WI38 (cell line): ENCODE measurements around the gene SLC44A4.
"Not testable (repeated sequence)": the region's sequence is repeated elsewhere in the genome, so short reads cannot be mapped to it uniquely, and the experiment has no call there.

Experiments
- H3K4me3 ChIP-seq: 2 replicates; pipeline ENCODE4 v1.5.1; 2011; ENCODE audit warnings: low read depth, mild to moderate bottlenecking, control low read depth, low read length
- TF ChIP-seq, protein P1 (sequence below): IDR thresholded peaks from 2 replicates; pipeline ENCODE4 v1.5.1; 2012; ENCODE audit warnings: low read depth, mild to moderate bottlenecking, control low read depth, low read length

SLC44A4 gene

DNA sequence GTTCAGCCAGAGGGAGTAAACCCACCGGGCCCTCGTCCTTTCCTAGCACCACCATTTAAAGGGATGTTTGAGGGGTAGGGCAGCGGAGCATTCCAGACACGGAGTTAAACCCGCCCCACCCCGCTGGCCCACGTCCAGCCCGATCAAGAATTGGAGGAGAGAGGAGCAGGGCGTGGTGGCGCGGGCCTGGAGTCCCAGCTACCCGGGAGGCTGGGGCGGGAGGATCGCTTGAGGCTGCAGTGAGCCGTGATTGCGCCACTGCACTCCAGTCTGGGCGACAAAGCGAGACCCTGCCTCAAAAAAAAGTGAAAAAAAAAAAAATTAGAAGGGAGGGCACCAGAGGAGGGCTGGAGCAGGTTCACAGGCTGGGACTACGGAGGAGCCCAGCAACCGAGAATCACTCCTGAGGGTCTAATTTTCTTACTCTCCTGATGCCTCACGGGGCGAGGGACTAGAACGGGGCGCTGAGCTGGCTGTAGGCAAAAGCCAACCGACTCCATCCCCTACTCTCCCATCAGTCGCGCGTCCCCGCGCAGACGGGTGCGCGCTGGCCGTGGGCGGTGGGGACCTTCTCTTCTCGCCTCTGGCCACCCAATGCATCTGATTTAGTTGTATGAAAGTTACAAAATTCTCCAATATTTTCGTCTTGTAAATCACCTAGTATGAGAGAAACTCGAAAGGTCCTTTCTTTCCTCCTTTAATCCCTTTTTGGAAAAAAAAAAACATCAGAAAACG, 57.3 kb downstream of the SLC44A4 start:
- TF ChIP-seq, protein P1, sequence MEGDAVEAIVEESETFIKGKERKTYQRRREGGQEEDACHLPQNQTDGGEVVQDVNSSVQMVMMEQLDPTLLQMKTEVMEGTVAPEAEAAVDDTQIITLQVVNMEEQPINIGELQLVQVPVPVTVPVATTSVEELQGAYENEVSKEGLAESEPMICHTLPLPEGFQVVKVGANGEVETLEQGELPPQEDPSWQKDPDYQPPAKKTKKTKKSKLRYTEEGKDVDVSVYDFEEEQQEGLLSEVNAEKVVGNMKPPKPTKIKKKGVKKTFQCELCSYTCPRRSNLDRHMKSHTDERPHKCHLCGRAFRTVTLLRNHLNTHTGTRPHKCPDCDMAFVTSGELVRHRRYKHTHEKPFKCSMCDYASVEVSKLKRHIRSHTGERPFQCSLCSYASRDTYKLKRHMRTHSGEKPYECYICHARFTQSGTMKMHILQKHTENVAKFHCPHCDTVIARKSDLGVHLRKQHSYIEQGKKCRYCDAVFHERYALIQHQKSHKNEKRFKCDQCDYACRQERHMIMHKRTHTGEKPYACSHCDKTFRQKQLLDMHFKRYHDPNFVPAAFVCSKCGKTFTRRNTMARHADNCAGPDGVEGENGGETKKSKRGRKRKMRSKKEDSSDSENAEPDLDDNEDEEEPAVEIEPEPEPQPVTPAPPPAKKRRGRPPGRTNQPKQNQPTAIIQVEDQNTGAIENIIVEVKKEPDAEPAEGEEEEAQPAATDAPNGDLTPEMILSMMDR, result no peak
- H3K4me3 ChIP-seq, result peak overlapping the region; percentile 61

DNA sequence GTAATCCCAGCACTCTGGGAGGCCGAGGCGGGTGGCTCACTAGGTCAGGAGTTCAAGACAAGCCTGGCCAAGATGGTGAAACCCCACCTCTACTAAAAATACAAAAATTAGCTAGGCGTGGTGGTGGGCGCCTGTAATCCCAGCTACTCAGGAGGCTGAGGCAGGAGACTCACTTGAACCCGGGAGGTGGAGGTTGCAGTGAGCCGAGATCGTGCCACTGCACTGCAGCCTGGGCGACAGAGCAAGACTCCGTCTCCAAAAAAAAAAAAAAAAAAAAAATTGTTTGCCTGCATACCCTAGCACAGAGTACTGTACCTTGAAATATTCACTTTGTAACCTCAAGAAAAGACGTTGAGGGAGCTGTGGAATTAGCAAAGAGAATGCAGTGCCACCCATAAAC, 58.4 kb downstream of the SLC44A4 start:
- H3K4me3 ChIP-seq, result not testable (repeated sequence)

DNA sequence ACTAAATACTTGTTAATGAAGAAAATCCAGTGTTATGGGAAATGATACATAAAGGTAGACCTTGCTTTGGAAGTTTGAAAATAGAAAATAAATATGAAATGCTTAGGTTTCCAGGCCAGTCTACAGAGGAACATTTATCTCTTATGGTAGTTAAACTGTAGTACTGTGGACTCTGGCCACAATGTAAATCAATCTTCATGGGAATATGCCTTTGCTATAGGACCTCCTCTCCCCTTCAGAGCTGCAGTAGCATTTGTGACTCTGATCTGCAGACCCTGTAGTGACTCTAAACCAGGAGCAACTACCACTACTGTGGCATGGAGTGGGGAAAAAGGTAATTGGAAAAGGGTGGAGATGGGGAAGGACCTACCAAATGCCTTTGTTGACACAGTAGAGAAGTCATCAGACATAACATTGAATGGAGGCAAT, 58.9 kb downstream of the SLC44A4 start:
- no peak overlapping the region for H3K4me3 ChIP-seq
- TF ChIP-seq, protein P1, result no peak

DNA sequence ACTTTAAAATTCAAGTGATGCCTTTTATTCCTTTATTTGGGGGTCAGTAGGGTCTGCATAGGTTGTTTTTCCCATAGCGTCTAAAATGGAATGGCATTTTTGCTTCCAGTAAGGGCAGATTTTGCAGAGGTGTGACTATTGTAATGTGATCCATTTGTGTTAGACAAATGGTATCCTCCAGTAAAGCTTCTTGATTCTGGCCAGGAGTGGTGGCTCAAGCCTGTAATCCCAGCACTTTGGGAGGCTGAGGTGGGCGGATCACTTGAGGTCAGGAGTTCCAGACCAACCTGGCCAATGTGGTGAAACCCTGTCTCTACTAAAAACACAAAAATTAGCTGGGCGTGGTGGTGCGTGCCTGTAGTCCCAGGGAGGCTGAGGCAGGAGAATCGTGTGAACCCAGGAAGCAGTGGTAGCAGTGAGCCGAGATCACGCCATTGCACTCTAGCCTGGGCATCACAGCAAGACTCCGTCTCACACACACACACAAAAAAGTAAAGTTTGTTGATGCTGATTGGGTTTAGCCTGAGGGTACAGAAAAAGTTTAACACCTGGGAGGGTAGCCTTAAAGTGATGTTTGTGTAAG, 60.8 kb downstream of the SLC44A4 start:
- peak overlapping the region; percentile 69 for H3K4me3 ChIP-seq

DNA sequence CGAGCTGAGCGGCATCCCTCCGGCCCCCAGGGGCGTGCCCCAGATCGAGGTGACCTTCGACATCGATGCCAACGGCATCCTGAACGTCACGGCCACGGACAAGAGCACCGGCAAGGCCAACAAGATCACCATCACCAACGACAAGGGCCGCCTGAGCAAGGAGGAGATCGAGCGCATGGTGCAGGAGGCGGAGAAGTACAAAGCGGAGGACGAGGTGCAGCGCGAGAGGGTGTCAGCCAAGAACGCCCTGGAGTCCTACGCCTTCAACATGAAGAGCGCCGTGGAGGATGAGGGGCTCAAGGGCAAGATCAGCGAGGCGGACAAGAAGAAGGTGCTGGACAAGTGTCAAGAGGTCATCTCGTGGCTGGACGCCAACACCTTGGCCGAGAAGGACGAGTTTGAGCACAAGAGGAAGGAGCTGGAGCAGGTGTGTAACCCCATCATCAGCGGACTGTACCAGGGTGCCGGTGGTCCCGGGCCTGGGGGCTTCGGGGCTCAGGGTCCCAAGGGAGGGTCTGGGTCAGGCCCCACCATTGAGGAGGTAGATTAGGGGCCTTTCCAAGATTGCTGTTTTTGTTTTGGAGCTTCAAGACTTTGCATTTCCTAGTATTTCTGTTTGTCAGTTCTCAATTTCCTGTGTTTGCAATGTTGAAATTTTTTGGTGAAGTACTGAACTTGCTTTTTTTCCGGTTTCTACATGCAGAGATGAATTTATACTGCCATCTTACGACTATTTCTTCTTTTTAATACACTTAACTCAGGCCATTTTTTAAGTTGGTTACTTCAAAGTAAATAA, 61.5 kb downstream of the SLC44A4 start:
- peak overlapping the region; percentile 69 for H3K4me3 ChIP-seq

DNA sequence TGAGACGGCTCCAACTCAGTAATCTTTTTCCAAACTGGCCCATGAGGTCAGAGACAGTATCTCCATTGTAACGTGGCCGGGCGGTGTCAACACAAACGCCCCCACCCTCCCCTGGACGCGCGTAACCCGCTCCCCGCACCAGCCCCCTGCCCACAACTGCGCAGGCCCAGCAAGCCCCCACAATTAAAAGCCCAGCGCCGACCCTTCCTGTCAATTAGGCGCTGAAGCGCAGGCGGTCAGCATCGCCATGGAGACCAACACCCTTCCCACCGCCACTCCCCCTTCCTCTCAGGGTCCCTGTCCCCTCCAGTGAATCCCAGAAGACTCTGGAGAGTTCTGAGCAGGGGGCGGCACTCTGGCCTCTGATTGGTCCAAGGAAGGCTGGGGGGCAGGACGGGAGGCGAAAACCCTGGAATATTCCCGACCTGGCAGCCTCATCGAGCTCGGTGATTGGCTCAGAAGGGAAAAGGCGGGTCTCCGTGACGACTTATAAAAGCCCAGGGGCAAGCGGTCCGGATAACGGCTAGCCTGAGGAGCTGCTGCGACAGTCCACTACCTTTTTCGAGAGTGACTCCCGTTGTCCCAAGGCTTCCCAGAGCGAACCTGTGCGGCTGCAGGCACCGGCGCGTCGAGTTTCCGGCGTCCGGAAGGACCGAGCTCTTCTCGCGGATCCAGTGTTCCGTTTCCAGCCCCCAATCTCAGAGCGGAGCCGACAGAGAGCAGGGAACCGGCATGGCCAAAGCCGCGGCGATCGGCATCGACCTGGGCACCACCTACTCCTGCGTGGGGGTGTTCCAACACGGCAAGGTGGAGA, 63.6 kb downstream of the SLC44A4 start, which contains the start of the genes HSPA1A and HSPA1L:
HSPA1A (plus strand) TSS at position 519 of the 814 bp plus-strand sequence; CDS start at position 733, 214 bp downstream.
HSPA1L (minus strand) TSS at position 259 of the 814 bp plus-strand sequence. CDS start 3,311 bp downstream, outside the sequence.
- TF ChIP-seq, protein P1, result no peak
- peak within 1 kb of the TSS; percentile 72 for H3K4me3 ChIP-seq

DNA sequence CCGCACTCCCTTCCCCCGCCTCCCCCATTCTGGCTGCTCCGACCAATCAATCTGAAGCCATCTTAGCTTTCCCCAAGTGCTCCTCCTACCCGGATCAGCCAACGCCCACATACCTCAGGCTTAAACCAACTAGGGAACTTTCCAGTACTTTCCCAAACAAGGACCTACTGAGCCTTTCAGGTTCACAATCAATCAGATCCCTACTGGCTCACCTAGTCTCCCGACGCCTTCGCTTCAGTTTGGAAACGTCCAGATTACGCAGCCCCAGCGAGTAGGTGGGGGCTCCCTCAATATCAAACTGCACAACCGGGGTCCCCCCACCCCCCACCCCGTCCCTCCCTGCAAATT, 64.1 kb downstream of the SLC44A4 start:
- peak overlapping the region; percentile 72 for H3K4me3 ChIP-seq
- TF ChIP-seq, protein P1, result no peak

DNA sequence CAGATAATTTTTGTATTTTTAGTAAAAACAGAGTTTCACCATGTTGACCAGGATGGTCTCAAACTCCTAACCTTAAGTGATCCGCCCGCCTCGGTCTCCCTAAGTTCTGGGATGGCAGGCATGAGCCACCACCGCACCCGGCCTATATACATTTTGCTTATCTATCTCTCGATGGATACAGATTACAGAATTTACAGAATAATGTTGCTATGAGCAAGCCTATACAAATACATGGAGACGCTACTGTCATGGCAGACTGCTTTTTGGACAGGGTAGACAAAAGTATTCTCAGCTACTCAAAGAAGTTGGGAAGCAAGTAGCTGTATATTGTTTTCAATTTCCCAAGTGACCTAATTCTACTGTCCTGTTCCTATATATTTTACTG, 65.3 kb downstream of the SLC44A4 start:
- TF ChIP-seq, protein P1, result no peak
- no peak overlapping the region for H3K4me3 ChIP-seq
